HL-60/S4 treated with phorbol 12-myristate 13-acetate at 8.2 ng/mL for 4 days and 3 days (cell line): ENCODE data around the gene ITIH4.

Experiments used
- in situ Hi-C: fragments of 300-500 bp; cut with MboI; formaldehyde crosslinking; loops from 2 replicates; pipeline ENCODE4 v1.15.0; 2022; ENCODE audit warnings: low sequenced_read_pairs

ITIH4 gene

DNA sequence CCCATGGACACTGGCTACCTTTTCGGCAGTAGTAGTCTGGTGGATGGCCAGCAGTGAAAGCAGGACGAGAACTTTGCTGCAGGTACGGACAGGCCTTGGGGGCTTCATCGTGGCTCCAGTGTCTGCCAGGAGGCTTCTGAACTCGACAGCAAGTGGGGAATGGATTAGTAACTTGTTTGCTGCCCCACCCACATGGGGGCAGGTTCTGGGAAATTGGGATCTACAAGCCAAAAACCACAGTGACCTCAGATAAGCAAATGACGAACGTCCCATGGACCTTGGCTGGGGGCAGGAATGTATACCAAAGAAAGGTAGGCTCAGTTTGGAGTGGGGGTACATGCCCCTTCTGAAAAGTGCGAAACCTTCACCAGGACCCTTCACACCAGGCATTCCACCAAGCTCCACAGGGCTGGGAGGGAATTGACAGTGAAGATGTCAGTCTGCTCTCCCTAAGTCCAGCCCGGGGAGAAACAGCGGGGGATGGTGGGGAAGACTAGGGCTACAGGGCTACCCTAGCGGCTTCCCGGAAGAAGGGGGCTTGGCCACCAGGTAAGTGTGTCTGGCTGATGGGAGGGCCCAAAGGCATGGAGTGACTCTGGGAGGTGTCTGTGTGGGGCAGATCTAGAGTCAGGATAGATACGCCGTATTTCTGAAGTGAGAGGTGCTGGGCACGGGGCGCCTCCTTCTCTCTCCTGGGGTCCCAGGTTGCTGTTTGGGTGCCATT lies at the start of gene ITIH4:
Gene ITIH4 (minus strand): TSS at position 138 of the 724 bp plus-strand sequence. CDS start 30 bp downstream, at position 108.
- in situ Hi-C loops: no loop called here

DNA sequence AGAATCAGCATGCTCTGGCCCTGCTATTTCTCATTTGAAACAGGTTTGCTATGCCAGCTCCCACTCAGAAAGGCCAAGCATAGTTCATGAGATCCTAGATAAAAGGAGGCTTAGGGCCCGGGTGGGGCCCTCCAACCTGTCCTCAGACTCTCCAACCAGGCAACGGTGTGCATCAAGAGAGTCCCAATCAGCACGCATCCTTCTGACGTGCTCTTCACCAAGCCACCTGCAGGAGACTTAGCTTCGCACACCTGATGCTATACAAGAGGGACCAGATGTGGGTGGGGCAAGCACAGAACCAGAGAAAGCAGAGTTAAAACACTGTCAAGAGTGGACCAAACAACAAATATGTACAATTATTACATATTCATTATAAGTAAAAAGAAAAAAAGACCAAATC lies 49.6 kb upstream of the ITIH4 start:
- in situ Hi-C loops: no loop called here

GRCh38 chr3:52879581-52879980 lies 49.1 kb upstream of the ITIH4 start:
- in situ Hi-C loops: no loop called here

- in situ Hi-C loops: no loop called here
Observed at GRCh38 chr3:52879090-52879489, 48.6 kb upstream of the ITIH4 start.

GRCh38 chr3:52877085-52877484 lies 46.6 kb upstream of the ITIH4 start:
- in situ Hi-C loops: no loop called here

GRCh38 chr3:52874864-52875587 lies 44.6 kb upstream of the ITIH4 start:
- in situ Hi-C loops: no loop called here

GRCh38 chr3:52874160-52874701 lies 43.8 kb upstream of the ITIH4 start:
- in situ Hi-C loops: no loop called here

DNA sequence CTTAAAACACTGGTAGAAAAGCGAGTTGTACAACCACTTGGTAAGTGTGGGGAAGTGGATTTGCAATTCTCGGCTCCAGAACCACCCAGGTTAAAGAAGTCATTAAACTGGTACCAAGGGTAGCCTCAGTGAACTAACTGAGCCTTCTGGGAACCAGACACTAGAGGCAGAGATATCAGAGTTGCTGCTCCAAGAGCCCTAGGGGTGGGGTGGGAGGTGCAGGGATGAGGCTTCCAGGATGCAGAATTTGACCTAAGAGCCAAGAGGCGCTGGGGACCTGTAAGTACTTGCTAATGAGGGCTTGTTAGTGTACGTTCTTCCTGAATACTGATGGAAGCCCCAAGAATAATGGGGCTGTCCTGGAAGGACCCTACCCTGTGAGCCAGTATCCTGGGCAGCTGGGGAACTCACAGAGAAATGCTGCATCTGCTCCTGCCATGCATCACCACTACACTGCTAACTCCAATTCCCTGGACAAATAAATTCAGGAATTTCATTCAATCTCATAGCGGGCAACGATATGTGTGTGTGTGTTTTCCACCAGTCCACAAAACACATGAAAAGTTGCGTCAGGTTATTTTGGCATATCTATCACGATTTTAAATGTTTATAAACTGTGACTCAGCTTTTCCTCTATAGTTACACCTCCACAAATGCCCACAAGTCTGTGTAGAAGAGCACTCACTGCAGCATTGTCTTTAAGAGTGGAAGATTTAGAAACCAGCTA lies 43.1 kb upstream of the ITIH4 start:
- in situ Hi-C loops: no loop called here

DNA sequence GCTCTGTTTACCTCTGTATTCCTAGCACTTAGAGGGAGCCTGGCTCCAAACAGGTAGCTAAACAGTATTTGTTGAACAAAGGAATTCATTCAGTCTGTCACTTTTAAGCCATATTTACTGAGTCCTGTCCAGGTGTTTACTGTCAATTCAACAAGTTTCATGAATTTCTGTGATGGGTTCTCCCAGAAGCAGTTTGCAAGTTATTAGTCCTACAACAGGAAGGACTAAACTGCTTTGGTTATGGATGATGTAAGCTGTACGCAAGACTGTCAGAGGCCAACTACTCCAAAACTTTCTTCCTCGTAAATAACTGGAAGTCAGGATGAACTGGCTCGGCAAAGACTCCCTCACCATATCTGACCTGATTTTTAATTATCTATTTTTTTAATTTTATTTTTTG lies 41.8 kb upstream of the ITIH4 start:
- in situ Hi-C loops: no loop called here

DNA sequence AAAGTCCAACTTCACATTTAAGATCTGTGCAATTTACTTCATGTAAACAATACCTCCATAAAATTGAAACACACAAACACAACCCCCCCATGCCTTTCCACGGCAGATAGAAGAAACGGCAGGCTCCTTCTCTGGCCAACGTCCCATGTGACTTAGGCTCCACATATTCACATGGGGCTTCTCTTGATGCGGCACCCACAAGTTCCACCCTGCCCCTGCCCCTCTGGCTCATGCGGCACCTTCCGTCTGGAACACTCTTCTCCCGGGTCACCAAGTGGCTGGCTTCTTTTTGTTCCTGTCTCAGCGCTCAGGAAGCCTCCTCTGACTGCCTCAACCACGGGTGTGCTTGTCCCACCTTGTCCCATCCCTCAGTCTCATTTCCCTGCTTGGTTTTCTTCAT lies 41.3 kb upstream of the ITIH4 start:
- in situ Hi-C loops: no loop called here

GRCh38 chr3:52870471-52870870 lies 40.0 kb upstream of the ITIH4 start:
- in situ Hi-C loops: no loop called here

GRCh38 chr3:52866427-52866826 lies 36.0 kb upstream of the ITIH4 start:
- in situ Hi-C loops: no loop called here

GRCh38 chr3:52865994-52866393 lies 35.5 kb upstream of the ITIH4 start:
- in situ Hi-C loops: no loop called here

GRCh38 chr3:52860424-52860768 lies 29.9 kb upstream of the ITIH4 start:
- in situ Hi-C loops: no loop called here

DNA sequence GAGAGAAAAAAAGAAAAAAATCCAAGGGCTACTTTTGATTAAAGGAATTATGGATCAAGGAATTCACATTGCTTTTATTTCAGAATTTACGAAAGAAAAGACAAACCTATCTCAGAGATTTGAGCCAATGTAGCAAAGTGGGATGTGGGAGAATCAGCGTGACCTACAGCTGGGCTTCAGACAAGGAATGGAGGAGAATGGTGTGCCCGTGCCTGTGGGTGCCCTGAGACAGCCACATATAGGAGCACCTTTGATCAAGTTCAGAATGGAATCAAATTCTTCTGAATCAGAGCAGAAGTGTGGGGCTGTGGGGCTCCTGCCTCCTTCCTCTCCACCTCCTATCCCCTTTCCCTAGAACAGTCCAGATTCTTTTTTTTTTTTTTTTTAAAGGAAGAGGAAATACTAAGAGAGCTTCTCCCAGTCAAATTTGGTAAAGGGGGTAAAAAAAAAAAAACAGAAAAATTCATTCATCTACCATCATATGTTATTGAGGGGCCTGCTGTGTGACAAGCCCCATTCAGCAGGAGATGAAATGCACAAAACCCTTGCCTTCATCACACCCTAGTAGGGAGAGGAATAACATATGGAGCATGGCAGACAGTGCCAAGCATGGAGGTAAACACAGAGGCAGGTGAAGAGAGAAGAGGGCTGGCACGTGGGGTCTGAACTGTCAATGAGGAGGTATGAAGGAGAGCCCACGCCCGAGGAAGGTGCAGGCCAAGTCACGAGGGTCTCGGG lies 29.4 kb upstream of the ITIH4 start:
- in situ Hi-C loops: no loop called here

DNA sequence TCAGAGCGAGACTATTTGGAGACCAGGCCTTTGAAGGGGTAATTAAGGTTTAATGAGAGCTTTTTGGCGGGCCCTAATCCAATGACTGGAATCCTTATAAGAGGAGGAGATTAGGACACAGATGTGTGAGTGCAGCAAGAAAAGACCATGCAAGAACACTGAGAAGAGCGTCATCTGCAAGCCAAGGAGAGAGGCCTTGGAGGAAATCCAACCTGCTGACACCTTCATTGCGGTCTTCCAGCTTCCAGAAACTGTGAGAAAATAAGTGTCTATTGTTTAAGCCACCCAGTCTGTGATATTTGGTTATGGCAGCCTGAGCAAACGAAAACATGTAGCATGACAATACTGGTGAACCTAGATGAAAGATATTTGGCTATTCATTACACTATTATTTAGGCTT lies 27.4 kb upstream of the ITIH4 start:
- in situ Hi-C loops: no loop called here

DNA sequence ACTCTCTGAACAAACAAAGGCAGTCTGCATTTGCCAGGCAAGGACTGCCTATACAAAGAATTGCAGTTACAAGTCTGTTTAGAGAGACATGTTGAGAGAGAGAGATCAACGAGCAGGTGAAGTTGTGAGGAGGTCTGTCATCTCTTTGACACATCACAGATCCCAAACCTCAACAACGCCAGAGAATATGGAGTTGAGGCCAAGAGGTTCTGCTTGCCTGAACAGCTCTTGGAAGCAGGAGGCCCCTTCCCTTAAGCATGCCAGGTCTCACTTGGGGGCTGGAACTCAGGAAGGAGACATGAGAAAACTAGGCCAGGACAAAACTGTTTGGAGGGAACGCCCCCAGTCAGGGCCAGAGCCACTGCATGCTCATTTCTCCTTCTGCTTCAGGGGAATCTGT lies 26.7 kb upstream of the ITIH4 start:
- in situ Hi-C loops: no loop called here

DNA sequence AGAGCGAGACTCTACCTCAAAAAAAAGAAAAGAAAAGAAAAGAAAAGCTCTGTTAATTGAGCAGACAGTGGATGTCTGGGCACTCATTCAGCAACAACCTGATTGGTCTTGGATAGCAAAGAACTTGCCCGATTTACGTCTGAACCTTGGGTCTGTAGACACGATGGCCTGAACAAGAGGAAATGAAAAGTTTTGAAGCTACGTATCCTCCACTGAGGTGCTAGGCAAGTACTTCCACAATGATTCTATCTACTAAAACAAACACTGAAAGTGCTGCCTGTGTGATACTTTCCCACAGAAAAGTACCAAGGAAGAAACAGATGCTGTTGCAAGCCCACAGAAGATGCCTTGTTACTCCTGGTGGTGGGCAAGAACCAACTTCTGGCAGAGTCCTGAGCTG lies 26.2 kb upstream of the ITIH4 start:
- in situ Hi-C loops: no loop called here

- in situ Hi-C loops: no loop called here
Observed at GRCh38 chr3:52854013-52854412, 23.5 kb upstream of the ITIH4 start.

DNA sequence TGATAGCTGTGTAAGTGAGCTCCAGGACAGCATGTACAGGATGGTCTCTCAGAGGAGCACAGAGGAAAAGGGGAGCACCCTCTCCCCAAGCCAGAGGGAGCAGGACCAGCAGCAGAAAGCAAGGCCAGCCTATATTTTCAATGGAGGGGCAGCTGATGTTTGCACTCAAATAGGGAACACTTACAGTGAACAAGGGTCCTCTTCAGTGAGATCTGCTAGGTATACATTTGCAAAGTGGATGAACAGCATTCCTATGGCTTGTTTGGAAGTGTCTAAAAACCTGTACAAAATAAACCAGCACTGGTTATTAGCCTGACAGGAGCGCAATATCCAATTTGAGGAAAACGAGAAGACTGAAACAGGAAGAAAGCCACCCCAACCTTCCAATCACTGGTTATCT lies 21.9 kb upstream of the ITIH4 start:
- in situ Hi-C loops: no loop called here

DNA sequence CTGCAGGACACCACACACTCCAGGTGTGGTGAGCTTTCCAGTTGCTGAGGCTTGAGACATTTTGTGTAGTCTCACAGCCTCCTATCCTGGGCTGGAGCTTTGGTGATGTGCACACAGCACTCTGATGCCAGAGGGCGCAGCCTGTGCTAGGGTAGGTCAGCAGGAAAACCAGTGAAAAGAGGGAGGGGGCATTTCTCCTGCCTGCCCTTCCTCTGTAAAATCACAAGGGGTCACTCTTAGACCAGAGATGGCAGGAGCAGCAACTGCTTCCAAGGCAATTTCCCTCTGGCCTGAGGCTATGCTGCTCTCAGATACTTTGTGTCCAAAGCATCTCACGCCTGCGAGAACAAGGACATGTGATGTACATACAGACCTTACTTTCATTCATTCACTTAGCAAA lies 20.9 kb upstream of the ITIH4 start:
- in situ Hi-C loops: no loop called here
